Transverse colon (tissue), 3 donors: ENCODE measurements around the gene DDX50.

ENCODE experiments used
- CTCF ChIP-seq, 5 experiments: fragments of 200-600 bp in 3 of 5; fragments of 450-650 bp in 2 of 5; sonication (generic) in 3 of 5; IDR thresholded peaks; 1 replicate in 2 of 5; 2 replicates in 3 of 5; pipeline ENCODE4 v1.5.1; 2016 to 2017; ENCODE audit warnings: antibody characterized with exemption in 5 of 5, inconsistent platforms in 3 of 5, mild to moderate bottlenecking in 2 of 5, moderate library complexity in 1 of 5
- EP300 ChIP-seq: sonication (generic); formaldehyde crosslinking; IDR thresholded peaks from one replicate; pipeline ENCODE4 v1.6.1; 2017; ENCODE audit warnings: antibody characterized with exemption, low read depth

GRCh38 chr10:68879628-68880027 is 21.5 kb upstream of the DDX50 start:
- TF ChIP-seq CTCF (IDR thresholded peaks at IDR 0.05) (no peak), EP300 (no peak)
